Medulla oblongata (tissue), 1 donor: ENCODE data around the gene HYAL3.
"Not testable (repeated sequence)": the region's sequence is repeated elsewhere in the genome, so short reads cannot be mapped to it uniquely, and the experiment has no call there.

ENCODE experiments used
- DNase-seq: peaks from one replicate; pipeline ENCODE4 v3.0.0-alpha.2; 2015; ENCODE audit errors: extremely low spot score

HYAL3 gene

GRCh38 chr3:50290161-50290641 lies 9.0 kb downstream of the HYAL3 start:
- DNase-seq = no peak

GRCh38 chr3:50289130-50289529 lies 10.1 kb downstream of the HYAL3 start:
- no peak for DNase-seq

- DNase-seq = no peak
These were observed 10.7 kb downstream of the HYAL3 start for GRCh38 chr3:50288387-50289007.

GRCh38 chr3:50287262-50287661 lies 11.9 kb downstream of the HYAL3 start:
- no peak for DNase-seq

GRCh38 chr3:50286322-50287227 lies 12.6 kb downstream of the HYAL3 start:
- no peak for DNase-seq

- not testable (repeated sequence) for DNase-seq
These were observed 15.1 kb downstream of the HYAL3 start for GRCh38 chr3:50284121-50284520.

GRCh38 chr3:50279255-50280016 lies 19.8 kb downstream of the HYAL3 start:
- DNase-seq = no peak

GRCh38 chr3:50278880-50279224 lies 20.4 kb downstream of the HYAL3 start, which contains the start of gene LSMEM2:
LSMEM2 (plus strand) TSS chr3:50279087; CDS start chr3:50279114, 27 bp downstream.
- peak; percentile 71 for DNase-seq

GRCh38 chr3:50278123-50278879 lies 20.9 kb downstream of the HYAL3 start:
- DNase-seq = peak; percentile 75

- no peak for DNase-seq
These were observed 22.5 kb downstream of the HYAL3 start for GRCh38 chr3:50276762-50277101.

- no peak for DNase-seq
These were observed 23.0 kb downstream of the HYAL3 start for GRCh38 chr3:50275996-50276761.

- no peak for DNase-seq
These were observed 23.8 kb downstream of the HYAL3 start for GRCh38 chr3:50275141-50275995.

GRCh38 chr3:50274371-50275104 lies 24.7 kb downstream of the HYAL3 start:
- peak; percentile 67 for DNase-seq

- DNase-seq = no peak
These were observed 25.5 kb downstream of the HYAL3 start for GRCh38 chr3:50273689-50274065.

GRCh38 chr3:50272911-50273688 lies 26.1 kb downstream of the HYAL3 start:
- DNase-seq = peak; percentile 93

GRCh38 chr3:50272538-50272910 lies 26.7 kb downstream of the HYAL3 start:
- DNase-seq = not testable (repeated sequence)

GRCh38 chr3:50271314-50271936 lies 27.8 kb downstream of the HYAL3 start:
- DNase-seq = no peak
